ENCODE results near the gene SCMH1. TPM values are rescaled to one million over a fixed set of nuclear protein-coding genes. Genes with fewer than 3 reads are reported as not detected.
A peak's percentile ranks its signal among the peaks of the same experiment; 100 is the strongest.

SCMH1 gene
- total RNA-seq, 1 donor from 2014 or later, result 28.0 TPM

- H3K36me3 Mint-ChIP-seq (ENCODE audit: low read depth), result no peaks in the 10 kb centered on the region
Measured at GRCh38 chr1:41249319-41249718, 7.2 kb upstream of the SCMH1 start.

GRCh38 chr1:41246568-41246967, 4.5 kb upstream of the SCMH1 start:
- Mint-ChIP-seq H3K27me3 (no peaks in the 10 kb centered on the region), H3K4me1 (peaks cover 8% of the 10 kb centered on the region), H3K4me3 (no peak overlapping the region), H3K27ac (no peak overlapping the region), H3K9me3 (no peaks in the 10 kb centered on the region), H3K36me3 (ENCODE audit: low read depth) (no peaks in the 10 kb centered on the region)
- ChIA-PET POLR2A (no interaction called here), CTCF (no interaction called here)
- TF ChIP-seq CTCF (IDR thresholded peaks at IDR 0.05), result no peak
- intact Hi-C loops (cut with micrococcal nuclease), result no loop called here
- DNase-seq (no peak), ATAC-seq (ENCODE audit: low read depth) (no peak)

More at GRCh38 chr1:41249319-41249718, 7.2 kb upstream of the SCMH1 start:
- H3K27me3 Mint-ChIP-seq, result peaks cover 2% of the 10 kb centered on the region
- no peak for TF ChIP-seq CTCF (IDR thresholded peaks at IDR 0.05)
- H3K27ac Mint-ChIP-seq, result no peak overlapping the region
- no peaks in the 10 kb centered on the region for H3K4me1 Mint-ChIP-seq
- intact Hi-C loops (cut with micrococcal nuclease), result no loop called here
- no peak for DNase-seq
- H3K4me3 Mint-ChIP-seq, result no peak overlapping the region
- CTCF ChIA-PET, result no interaction called here
- ATAC-seq (ENCODE audit: low read depth), result no peak
- POLR2A ChIA-PET, result no interaction called here
- peaks cover 4% of the 10 kb centered on the region for H3K9me3 Mint-ChIP-seq

GRCh38 chr1:41245659-41246058, 3.6 kb upstream of the SCMH1 start:
- no peak for ATAC-seq (ENCODE audit: low read depth)
- Mint-ChIP-seq H3K9me3 (no peaks in the 10 kb centered on the region), H3K27ac (no peak overlapping the region), H3K27me3 (no peaks in the 10 kb centered on the region), H3K36me3 (ENCODE audit: low read depth) (peaks cover 4% of the 10 kb centered on the region), H3K4me3 (no peak overlapping the region), H3K4me1 (peaks cover 13% of the 10 kb centered on the region)
- DNase-seq, result no peak
- TF ChIP-seq CTCF (IDR thresholded peaks at IDR 0.05), result no peak
- intact Hi-C loops (cut with micrococcal nuclease), result no loop called here
- ChIA-PET POLR2A (no interaction called here), CTCF (no interaction called here)

GRCh38 chr1:41243079-41243385, 926 bp upstream of the SCMH1 start:
- Mint-ChIP-seq H3K36me3 (ENCODE audit: low read depth) (peaks cover 4% of the 10 kb centered on the region), H3K4me3 (peak overlapping the region; percentile 66), H3K27me3 (no peaks in the 10 kb centered on the region), H3K27ac (peak overlapping the region; percentile 39), H3K9me3 (no peaks in the 10 kb centered on the region), H3K4me1 (peaks cover 18% of the 10 kb centered on the region)
- CTCF ChIA-PET, result interaction anchor here (1.3 kb wide), 1 partner anchor 11 kb away, joined by 3 read pairs; no protein-coding TSS in a partner anchor
- TF ChIP-seq CTCF (IDR thresholded peaks at IDR 0.05), result no peak
- intact Hi-C loops (cut with micrococcal nuclease), result no loop called here
- POLR2A ChIA-PET, result no interaction called here
- DNase-seq, result no peak
- no peak for ATAC-seq (ENCODE audit: low read depth)

GRCh38 chr1:41242342-41243078, 404 bp upstream of the SCMH1 start:
- Mint-ChIP-seq H3K4me3 (peak overlapping the region; percentile 66), H3K36me3 (ENCODE audit: low read depth) (peaks cover 4% of the 10 kb centered on the region), H3K27ac (peak overlapping the region; percentile 47), H3K27me3 (no peaks in the 10 kb centered on the region), H3K9me3 (no peaks in the 10 kb centered on the region), H3K4me1 (peaks cover 18% of the 10 kb centered on the region)
- ChIA-PET CTCF (interaction anchor here (1.3 kb wide), 1 partner anchor 11 kb away, joined by 3 read pairs; no protein-coding TSS in a partner anchor), POLR2A (interaction anchor here (0.8 kb wide), 1 partner anchor 8 kb away, joined by 3 read pairs; no protein-coding TSS in a partner anchor)
- DNase-seq (peak; percentile 60), ATAC-seq (ENCODE audit: low read depth) (peak; percentile 3)
- intact Hi-C loops (cut with micrococcal nuclease), result no loop called here
- no peak for TF ChIP-seq CTCF (IDR thresholded peaks at IDR 0.05)

All from activated B cell treated with CpG ODN at 0.5 μM for 24 hours (primary cell).